ENCODE data around the gene CPNE1.

Gene CPNE1

DNA sequence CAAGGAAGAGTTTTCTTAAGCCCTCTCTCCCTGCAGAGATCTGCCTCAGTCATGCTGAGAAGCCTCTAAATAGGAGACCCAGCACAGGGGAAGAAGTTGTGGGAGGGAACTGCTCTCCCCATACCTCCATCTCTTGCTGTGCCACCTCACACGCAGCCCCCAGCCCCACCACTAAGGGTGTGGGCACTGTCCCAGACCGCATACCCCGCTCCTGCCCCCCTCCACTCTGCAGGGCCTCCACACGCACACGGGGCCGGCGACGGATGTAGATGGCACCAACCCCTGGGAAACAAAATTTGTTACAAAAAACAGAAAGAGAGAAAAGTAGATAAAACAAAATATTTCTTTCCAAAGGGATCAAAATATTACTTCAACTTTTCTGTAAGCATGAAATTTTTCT, 10.2 kb upstream of the CPNE1 start:
- no peak overlapping the region for H3K4me3 Mint-ChIP-seq

DNA sequence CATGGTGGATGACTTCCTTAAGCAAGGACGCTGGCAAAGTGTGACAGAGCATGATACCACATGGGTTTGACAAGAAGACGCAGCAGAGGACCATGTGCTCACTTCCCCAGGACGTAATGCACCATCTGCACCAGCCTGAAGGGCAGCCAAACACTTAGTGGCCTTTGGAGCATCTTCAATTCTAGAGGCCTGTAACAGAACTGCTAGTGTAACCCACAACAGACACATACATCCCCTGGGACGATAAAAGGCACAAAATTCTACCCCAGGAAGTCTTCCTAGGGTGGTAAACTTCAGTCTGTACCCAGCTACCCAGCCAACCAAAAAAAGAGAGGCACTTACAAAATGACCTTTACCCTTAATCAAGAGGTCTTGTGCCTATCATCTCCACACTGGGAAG, 9.2 kb upstream of the CPNE1 start:
- H3K4me1 Mint-ChIP-seq, result no peaks in the 10 kb centered on the region
- ATAC-seq (no peak), DNase-seq (no peak)
- H3K27me3 Mint-ChIP-seq, result no peaks in the 10 kb centered on the region
- H3K4me3 Mint-ChIP-seq, result no peak overlapping the region
- H3K9me3 Mint-ChIP-seq, result no peaks in the 10 kb centered on the region
- H3K27ac Mint-ChIP-seq, result no peak overlapping the region
- H3K36me3 Mint-ChIP-seq (ENCODE audit: low read depth), result peaks cover 32% of the 10 kb centered on the region

More for the DNA sequence above, 10.2 kb upstream of the CPNE1 start:
- no peak overlapping the region for H3K27ac Mint-ChIP-seq
- no peaks in the 10 kb centered on the region for H3K27me3 Mint-ChIP-seq
- no peaks in the 10 kb centered on the region for H3K9me3 Mint-ChIP-seq
- no peak for ATAC-seq
- DNase-seq, result no peak
- H3K4me1 Mint-ChIP-seq, result no peaks in the 10 kb centered on the region
- peaks cover 27% of the 10 kb centered on the region for H3K36me3 Mint-ChIP-seq (ENCODE audit: low read depth)

DNA sequence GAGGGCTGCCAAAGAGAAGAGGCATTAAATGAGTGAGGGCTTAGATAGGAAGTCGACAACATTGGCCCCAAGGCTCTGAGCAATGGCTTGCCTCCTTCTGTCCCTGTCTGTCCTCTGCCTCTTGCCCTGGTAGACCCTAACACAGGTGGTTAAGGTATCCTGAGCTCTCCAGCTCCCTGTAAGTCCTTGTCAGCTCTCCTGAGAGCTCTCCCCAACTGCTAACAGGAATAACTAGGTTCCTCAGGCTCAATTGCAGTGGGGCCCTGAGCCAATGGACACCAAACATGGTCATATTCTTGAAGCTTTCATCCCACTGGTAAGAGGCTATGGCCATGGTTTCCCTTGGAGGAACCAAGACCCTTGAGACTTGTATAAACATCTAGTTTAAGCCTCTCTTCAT, 5.0 kb upstream of the CPNE1 start:
- H3K9me3 Mint-ChIP-seq, result no peaks in the 10 kb centered on the region

DNA sequence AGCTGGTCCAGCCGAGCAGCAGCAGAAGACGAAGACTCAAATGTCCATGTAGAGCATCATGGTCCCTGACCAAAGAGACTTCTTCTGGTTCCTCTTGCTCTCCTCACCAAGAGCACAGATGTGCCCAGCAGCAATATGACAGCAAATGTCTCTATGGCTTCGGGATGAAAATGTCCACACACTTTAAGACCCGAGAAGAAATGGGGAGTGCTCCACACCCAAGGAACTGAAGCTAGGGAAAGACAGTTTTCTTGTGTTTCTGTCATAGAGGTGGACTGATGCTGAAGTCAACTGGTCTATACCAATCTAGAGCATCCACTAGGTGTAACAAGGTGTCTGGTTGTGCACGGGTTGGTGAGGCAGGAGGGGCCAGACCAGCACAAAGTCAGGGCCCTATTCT, 4.5 kb upstream of the CPNE1 start:
- Mint-ChIP-seq H3K4me1 (peaks cover 4% of the 10 kb centered on the region), H3K27ac (no peak overlapping the region), H3K27me3 (no peaks in the 10 kb centered on the region), H3K36me3 (ENCODE audit: low read depth) (peaks cover 36% of the 10 kb centered on the region), H3K9me3 (no peaks in the 10 kb centered on the region), H3K4me3 (no peak overlapping the region)
- DNase-seq (no peak), ATAC-seq (no peak)

More for the DNA sequence above, 5.0 kb upstream of the CPNE1 start:
- Mint-ChIP-seq H3K4me3 (no peak overlapping the region), H3K4me1 (peaks cover 4% of the 10 kb centered on the region), H3K27me3 (no peaks in the 10 kb centered on the region), H3K36me3 (ENCODE audit: low read depth) (peaks cover 37% of the 10 kb centered on the region), H3K27ac (no peak overlapping the region)
- DNase-seq, result no peak
- no peak for ATAC-seq

DNA sequence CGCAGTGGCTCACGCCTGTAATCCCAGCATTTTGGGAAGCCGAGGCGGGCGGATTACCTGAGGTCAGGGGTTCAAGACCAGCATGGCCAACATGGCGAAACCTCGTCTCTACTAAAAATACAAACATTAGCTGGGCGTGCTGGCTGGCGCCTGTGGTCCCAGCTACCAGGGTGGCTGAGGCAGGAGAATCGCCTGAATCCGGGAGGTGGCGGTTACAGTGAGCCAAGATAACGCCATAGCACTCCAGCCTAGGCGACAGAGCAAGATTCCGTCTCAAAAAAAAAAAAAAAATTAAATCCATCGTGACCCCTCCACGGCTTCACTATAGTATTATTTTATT, 1.2 kb upstream of the CPNE1 start:
- no peaks in the 10 kb centered on the region for H3K27me3 Mint-ChIP-seq
- H3K27ac Mint-ChIP-seq, result peak overlapping the region; percentile 25
- ATAC-seq, result no peak
- H3K4me3 Mint-ChIP-seq, result no peak overlapping the region
- peaks cover 43% of the 10 kb centered on the region for H3K36me3 Mint-ChIP-seq (ENCODE audit: low read depth)
- H3K9me3 Mint-ChIP-seq, result no peaks in the 10 kb centered on the region
- peaks cover 25% of the 10 kb centered on the region for H3K4me1 Mint-ChIP-seq
- no peak for DNase-seq

DNA sequence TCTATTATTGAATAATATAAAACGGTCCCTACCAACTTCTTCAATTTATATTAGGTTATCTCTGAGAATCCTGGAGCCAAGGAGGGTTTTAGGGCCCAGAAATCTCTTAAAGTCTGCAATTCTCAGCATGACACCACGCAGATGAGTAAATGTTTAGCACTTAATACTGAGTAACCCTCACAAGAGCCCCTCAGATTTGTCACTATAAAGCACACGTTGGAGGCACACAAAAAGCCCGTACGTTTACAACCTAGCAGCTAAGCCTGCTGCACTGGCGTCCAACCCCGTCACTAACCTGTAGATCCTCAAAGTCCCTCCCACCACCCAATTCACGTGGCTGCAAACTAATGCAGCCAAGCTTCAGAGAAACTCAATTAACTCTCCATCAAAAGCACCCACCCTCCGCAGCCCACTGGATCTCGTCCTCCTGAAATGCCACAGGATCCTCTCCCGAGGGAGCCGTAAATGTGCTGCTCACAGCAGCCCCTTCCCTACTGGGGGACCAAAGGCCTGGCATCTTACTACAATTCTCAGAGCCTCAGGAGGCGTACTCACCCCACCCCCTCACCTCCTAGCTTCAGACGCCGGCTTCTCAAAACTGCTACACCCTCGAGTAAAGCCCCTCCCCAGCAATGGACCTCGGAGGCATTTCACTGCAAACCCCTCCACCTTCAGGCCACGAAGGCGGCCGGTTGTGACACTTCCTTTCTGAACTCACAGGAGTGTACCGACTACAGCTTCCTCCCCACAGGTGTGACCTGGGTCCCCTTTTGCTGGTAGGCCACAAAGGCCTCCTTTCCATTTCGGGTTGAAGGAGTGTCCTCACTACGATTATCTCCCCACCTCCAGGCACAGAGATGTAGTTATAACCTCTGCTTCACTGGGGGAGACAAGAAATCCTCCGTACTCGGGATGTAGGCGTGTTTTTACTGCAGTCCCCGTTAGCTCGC, 909 bp downstream of the CPNE1 start:
- peak overlapping the region; percentile 98 for H3K27ac Mint-ChIP-seq
- no peaks in the 10 kb centered on the region for H3K27me3 Mint-ChIP-seq
- peak overlapping the region; percentile 80 for H3K4me3 Mint-ChIP-seq
- H3K4me1 Mint-ChIP-seq, result peaks cover 46% of the 10 kb centered on the region
- peak; percentile 23 for ATAC-seq
- DNase-seq, result peak; percentile 62
- peaks cover 42% of the 10 kb centered on the region for H3K36me3 Mint-ChIP-seq (ENCODE audit: low read depth)
- no peaks in the 10 kb centered on the region for H3K9me3 Mint-ChIP-seq

DNA sequence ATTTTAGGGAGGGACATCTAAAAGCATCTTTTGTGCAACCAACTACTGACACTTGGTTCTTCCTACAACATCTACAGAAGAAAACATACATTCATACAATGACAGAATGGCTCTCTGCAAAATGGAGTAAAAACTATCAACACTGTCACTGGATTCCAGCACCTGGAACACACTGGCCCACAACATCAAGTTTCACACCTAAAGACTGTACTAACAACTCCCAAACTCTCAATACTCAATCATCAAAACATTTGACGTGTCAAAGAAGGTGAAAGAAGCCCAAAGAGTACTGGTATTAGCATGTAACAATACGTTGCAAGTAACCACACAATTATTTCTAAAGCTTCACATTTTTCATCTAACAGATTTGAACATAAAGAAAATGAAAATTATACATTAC, 2.1 kb downstream of the CPNE1 start:
- peak overlapping the region; percentile 80 for H3K4me3 Mint-ChIP-seq
- peaks cover 40% of the 10 kb centered on the region for H3K36me3 Mint-ChIP-seq (ENCODE audit: low read depth)
- DNase-seq, result no peak
- H3K9me3 Mint-ChIP-seq, result no peaks in the 10 kb centered on the region
- ATAC-seq, result no peak
- H3K27ac Mint-ChIP-seq, result peak overlapping the region; percentile 98
- H3K4me1 Mint-ChIP-seq, result peaks cover 57% of the 10 kb centered on the region
- H3K27me3 Mint-ChIP-seq, result no peaks in the 10 kb centered on the region

DNA sequence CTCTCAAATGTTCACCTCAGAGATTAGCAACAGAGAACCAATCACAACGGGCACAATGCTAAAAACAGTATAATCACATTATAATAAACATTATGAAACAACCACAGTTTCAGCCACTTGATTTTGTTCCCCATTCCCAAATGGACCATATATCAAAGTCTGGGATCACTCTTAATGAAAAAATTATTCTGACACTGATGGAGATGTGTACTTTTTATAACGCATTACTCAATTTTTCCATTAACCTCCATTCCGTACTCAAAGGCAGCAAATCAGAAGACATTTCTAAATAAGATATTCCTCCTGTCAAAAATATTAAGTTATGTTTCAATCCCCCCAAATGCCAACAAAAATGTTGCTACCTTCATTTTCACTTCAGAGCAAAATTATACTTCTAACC, 2.8 kb downstream of the CPNE1 start:
- H3K4me3 Mint-ChIP-seq, result peak overlapping the region; percentile 80
- H3K27ac Mint-ChIP-seq, result peak overlapping the region; percentile 98
- no peaks in the 10 kb centered on the region for H3K9me3 Mint-ChIP-seq
- peaks cover 63% of the 10 kb centered on the region for H3K4me1 Mint-ChIP-seq
- DNase-seq (no peak), ATAC-seq (no peak)
- peaks cover 46% of the 10 kb centered on the region for H3K36me3 Mint-ChIP-seq (ENCODE audit: low read depth)
- no peaks in the 10 kb centered on the region for H3K27me3 Mint-ChIP-seq

DNA sequence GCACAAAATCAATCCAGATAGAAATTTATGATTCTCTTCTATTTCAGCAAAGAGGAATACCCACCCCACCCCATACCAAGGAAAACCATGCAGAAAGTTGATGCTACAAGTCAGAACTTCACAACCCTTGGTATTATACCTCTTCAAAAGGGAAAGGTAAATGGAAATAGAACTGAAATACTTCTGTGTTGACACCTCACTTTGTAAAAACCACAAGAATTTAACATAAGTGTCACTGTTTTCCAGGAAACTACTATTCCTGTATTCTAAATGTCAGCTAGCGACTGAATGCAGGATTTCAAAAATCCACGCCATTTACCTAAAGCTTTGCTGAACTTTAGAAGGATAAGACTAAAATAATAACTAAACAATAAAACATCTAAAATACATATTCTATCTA, 3.6 kb downstream of the CPNE1 start:
- Mint-ChIP-seq H3K4me1 (peaks cover 71% of the 10 kb centered on the region), H3K27ac (peak overlapping the region; percentile 98), H3K27me3 (no peaks in the 10 kb centered on the region), H3K36me3 (ENCODE audit: low read depth) (peaks cover 50% of the 10 kb centered on the region), H3K9me3 (no peaks in the 10 kb centered on the region), H3K4me3 (peak overlapping the region; percentile 80)
- DNase-seq (no peak), ATAC-seq (peak; percentile 27)

DNA sequence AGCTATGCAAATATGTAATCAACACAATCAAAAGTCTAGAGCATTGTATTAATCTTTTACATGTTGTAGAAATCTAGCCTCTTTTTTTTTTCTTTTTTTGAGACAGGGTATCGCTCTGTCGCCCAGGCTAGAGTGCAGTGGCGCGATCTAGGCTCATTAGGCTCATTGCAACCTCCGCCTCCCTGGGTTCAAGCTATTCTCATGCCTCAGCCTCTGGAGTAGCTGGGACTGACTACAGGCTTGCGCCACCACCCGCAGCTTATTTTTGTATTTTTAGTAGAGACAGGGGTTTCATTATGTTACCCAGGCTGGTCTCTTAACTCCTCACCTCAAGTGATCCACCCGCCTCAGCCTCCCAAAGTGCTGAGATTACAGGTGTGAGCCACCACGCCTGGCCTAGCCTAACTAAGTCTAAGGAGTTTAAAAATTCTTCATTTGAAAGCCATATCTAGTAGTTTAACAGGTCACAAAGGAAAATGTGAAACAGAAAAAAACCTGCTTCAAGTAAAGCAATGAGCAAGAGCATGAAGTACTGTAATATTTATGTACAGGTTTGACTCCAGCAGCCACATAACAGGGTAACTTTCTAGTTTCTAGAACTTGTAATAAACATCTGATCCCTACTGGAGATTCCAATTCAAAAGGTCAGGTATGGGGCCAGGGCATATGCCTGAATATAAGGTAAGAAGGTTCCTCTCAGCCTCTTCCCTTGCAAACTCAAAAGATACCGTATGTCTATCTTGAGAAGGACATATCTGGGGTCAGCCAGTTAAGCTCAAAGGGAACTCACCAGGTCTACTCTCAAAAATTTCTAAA, 4.4 kb downstream of the CPNE1 start:
- peak; percentile 33 for DNase-seq
- peak; percentile 62 for ATAC-seq
- H3K27me3 Mint-ChIP-seq, result no peaks in the 10 kb centered on the region
- H3K27ac Mint-ChIP-seq, result peak overlapping the region; percentile 98
- H3K4me3 Mint-ChIP-seq, result peak overlapping the region; percentile 80
- H3K36me3 Mint-ChIP-seq (ENCODE audit: low read depth), result peaks cover 50% of the 10 kb centered on the region
- peaks cover 74% of the 10 kb centered on the region for H3K4me1 Mint-ChIP-seq
- H3K9me3 Mint-ChIP-seq, result no peaks in the 10 kb centered on the region

DNA sequence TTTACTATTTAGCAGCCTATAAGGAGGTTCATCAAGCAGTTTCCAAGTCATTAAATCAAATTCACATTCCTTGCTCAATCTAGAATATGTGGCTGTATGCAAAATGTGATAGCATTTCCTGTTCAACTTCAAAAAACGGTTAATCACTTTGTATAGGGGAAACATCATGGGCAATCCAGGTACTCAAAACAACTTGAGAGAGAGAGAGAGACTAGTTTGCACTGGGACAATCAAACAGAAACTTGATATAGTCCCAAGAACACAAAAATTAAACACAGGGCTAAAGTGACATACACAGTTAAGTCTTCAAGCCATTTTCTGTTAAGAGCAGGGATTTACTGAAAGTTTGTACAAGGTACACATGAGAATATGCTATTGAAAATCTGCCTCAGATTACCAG, 7.4 kb downstream of the CPNE1 start:
- peaks cover 40% of the 10 kb centered on the region for H3K36me3 Mint-ChIP-seq (ENCODE audit: low read depth)
- DNase-seq, result no peak
- H3K9me3 Mint-ChIP-seq, result no peaks in the 10 kb centered on the region
- H3K4me1 Mint-ChIP-seq, result peaks cover 63% of the 10 kb centered on the region
- ATAC-seq, result no peak
- H3K27ac Mint-ChIP-seq, result peak overlapping the region; percentile 40
- H3K4me3 Mint-ChIP-seq, result no peak overlapping the region
- no peaks in the 10 kb centered on the region for H3K27me3 Mint-ChIP-seq

DNA sequence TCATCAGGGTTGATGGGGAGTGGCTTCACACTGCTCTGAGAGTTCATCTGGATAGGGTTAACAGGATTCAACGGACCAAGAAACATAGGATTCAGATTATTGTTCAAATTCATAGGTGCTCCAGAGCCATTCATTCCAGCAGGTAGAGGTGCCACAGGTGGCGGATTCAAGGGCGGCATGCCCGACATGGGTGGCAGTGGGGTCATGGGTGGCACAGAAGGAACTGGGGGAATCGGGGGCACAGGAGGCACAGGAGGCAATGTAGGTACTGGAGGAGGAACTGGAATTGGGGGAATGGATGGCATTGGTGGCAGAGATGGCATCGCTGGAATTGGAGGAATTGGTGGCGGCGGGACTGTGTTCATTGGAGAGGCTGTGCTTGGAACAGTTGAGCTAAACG, 10.3 kb downstream of the CPNE1 start:
- peaks cover 63% of the 10 kb centered on the region for H3K4me1 Mint-ChIP-seq
- no peaks in the 10 kb centered on the region for H3K9me3 Mint-ChIP-seq
- no peak for ATAC-seq
- no peak overlapping the region for H3K4me3 Mint-ChIP-seq
- no peak overlapping the region for H3K27ac Mint-ChIP-seq
- H3K27me3 Mint-ChIP-seq, result no peaks in the 10 kb centered on the region
- peaks cover 43% of the 10 kb centered on the region for H3K36me3 Mint-ChIP-seq (ENCODE audit: low read depth)
- no peak for DNase-seq

DNA sequence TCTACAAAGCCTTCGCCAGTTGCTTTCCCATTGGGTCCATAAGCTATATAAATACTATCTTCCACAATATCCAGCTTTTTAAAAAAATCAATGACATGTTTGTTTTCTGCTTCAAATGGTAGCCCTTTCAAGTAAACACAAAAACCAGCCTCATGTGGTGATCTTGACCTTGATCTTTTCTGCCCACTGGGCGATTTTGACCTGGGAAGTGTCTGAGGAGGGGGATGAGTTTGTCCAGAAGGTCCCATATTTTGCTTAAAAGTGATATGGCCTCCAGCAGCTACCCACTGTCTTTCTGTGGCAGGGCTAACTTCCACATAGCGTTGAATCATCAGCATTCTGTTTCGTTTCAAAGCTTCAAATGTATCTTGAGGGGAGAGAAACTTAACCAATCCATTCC, 10.8 kb downstream of the CPNE1 start:
- H3K4me3 Mint-ChIP-seq, result no peak overlapping the region
- peaks cover 43% of the 10 kb centered on the region for H3K36me3 Mint-ChIP-seq (ENCODE audit: low read depth)
- H3K4me1 Mint-ChIP-seq, result peaks cover 63% of the 10 kb centered on the region

DNA sequence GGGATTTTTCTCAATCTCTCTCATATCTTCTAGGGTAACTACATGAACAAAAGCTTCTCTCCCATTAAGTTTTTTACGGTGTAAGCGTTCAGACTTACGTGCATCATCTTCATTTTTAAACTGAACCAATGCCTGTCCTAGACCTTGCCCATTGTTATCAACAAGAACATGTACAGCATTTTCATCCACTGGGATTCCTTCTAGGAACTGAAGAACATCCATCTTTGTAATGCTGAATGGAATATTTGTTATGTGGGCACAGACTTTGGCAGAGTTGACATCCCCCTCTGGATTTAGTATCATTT, 11.3 kb downstream of the CPNE1 start:
- DNase-seq (no peak), ATAC-seq (no peak)
- no peak overlapping the region for H3K4me3 Mint-ChIP-seq
- H3K4me1 Mint-ChIP-seq, result peaks cover 61% of the 10 kb centered on the region
- H3K36me3 Mint-ChIP-seq (ENCODE audit: low read depth), result peaks cover 45% of the 10 kb centered on the region
- H3K9me3 Mint-ChIP-seq, result no peaks in the 10 kb centered on the region
- no peaks in the 10 kb centered on the region for H3K27me3 Mint-ChIP-seq
- H3K27ac Mint-ChIP-seq, result no peak overlapping the region

More for the DNA sequence above, 10.8 kb downstream of the CPNE1 start:
- H3K9me3 Mint-ChIP-seq, result no peaks in the 10 kb centered on the region
- no peak for DNase-seq
- ATAC-seq, result no peak
- H3K27ac Mint-ChIP-seq, result no peak overlapping the region
- no peaks in the 10 kb centered on the region for H3K27me3 Mint-ChIP-seq

All from activated naive CD8-positive, alpha-beta T cell treated with anti-CD3 and anti-CD28 coated beads, Interleukin-2, amount 50 U/mL, for 24 hours (primary cell).